NCI-H2081 (cell line): ENCODE data around the gene PLEKHJ1.
A peak's percentile ranks its signal among the peaks of the same experiment; 100 is the strongest.

Experiments
- DNase-seq, 2 experiments: peaks; one replicate each; lab custom pipeline; 2025; lab: John Stamatoyannopoulos, UW

The PLEKHJ1 gene

DNA sequence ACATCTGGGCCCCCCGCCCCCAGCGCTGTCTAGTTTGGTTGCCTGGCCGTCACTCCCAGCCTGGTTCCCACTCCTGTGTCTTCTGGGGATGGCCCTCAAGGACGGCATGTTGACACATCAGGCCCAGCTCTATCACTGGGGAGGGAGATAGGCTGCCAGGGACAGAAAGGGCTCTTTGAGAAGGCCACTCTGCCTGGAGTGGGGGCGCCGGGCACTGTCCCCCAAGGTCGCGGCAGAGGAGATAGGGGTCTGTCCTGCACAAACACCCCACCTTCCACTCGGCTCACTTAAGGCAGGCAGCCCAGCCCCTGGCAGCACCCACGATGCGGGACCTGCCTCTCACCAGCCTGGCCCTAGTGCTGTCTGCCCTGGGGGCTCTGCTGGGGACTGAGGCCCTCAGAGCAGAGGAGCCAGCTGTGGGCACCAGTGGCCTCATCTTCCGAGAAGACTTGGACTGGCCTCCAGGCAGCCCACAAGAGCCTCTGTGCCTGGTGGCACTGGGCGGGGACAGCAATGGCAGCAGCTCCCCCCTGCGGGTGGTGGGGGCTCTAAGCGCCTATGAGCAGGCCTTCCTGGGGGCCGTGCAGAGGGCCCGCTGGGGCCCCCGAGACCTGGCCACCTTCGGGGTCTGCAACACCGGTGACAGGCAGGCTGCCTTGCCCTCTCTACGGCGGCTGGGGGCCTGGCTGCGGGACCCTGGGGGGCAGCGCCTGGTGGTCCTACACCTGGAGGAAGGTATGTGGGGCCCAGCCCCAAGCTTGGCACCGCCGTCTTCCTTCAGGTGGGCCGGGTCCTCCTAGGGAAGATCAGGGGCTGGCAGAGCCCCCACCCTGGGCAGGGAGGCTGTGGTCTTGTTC, 13.1 kb upstream of the PLEKHJ1 start, which contains the start of gene AMH:
AMH (plus strand) TSS at position 314 of the 857 bp plus-strand sequence; CDS start at position 324, 10 bp downstream.
- DNase-seq: no peak

DNA sequence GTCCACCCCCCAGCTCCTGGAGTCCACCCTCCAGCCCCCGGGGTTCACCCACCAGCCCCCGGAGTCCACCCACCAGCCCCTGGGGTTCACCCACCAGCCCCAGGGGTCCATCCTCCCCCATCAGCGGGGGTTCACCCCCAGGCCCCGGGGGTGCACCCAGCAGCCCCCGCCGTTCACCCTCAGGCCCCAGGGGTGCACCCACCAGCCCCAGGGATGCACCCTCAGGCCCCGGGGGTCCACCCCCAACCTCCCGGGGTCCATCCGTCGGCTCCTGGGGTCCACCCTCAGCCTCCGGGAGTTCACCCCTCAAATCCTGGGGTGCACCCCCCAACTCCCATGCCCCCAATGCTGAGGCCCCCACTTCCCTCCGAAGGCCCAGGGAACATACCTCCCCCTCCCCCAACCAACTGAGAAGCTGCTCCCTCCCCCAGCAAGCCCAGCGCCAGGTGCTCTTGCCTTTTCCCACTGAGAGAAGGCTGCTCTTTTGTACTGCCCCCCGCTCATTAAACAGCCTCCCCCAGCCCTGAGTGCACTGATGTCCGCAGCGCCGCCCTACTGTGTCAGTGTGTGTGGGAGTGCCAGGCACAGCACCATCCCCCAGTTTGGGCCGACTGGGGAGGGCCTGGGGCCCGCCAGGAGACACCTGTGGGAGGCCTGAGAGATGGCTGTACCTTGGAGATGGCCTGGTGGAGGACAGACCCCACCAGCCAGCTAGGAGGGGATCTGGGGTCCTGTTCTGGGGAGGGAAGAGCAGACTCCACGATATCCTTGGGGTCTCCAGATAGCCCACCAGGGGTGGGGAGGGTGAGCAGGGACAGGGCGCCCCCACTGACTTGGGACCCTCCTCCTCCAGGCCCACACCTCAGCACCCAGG, 12.2 kb upstream of the PLEKHJ1 start:
- DNase-seq: peak in 1 of 2 experiments; percentile 23

- no peak for DNase-seq
Measured at GRCh38 chr19:2247433-2248101, 11.4 kb upstream of the PLEKHJ1 start.

DNA sequence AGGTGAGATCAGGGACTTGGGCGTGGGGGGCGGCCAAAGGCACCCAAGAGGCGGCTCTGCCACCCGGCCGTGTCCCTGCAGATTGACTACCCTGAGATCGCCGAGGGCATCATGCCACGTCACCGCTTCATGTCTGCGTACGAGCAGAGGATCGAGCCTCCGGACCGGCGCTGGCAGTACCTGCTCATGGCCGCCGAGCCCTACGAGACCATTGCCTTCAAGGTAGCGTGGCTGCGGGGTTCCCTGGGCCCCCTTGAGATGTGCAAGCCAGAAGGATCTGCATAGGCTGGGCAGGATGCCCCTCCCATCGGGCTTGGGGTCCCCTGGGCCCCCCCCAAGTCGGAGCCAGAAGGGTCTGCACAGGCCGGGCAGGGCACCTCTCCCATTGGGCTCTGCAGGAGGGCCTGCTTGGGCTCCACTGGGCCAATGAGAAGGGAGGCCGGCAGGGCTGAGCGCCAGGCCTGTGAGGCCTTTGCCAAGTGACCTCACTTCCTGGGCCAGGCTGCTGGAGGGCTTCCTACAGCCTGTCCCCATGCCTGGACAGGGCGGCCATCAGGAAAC, 10.8 kb upstream of the PLEKHJ1 start:
- no peak for DNase-seq

DNA sequence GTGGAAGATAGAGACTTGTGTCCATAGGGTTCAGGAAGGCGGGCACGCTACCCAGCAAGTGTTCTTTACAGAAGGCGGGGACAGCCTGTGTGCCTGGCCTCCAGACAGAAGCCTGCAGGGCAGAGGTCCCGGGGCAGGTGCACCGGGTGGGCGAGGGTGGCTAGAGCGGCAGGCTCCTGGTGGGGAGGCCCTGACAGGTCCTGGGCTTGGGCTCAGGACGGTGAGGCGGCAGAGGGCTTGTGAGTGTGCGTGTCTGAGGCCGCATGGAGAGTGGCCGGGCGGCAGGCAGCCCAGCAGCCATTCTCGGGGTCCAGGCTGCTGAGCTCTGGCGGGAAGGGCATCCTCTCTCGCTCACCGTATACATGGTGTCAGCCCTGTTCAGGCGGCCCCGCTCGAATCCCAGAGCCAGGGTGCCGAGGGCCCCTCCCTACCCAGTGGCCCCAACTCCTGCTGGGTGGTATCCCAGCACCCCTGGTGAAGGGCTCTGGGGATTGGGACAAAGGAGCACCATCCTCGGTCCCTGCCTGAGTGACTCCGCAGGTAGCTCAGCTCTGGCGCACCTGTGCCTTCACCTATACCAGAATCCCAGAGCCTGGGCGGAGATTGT, 10.0 kb upstream of the PLEKHJ1 start:
- DNase-seq: no peak

DNA sequence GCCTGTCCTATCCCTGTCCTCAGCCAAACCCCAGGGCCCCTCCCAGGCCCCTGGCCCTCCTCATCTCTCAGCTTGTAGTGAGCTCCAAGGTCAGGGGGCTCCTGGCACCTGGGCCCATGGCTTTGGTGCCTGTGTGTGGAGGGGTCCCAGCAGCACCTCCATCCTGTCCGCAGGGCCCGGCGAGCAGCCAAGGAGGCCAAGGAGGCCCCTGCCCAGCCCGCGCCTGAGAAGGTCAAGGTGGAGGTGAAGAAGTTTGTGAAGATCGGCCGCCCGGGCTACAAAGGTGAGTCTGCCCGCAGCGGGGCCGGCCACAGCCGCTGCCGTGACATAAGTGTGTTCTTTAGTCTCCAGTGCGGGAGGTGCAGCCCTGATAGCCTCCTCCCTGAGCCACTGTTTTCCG, 9.1 kb upstream of the PLEKHJ1 start:
- DNase-seq: no peak

- no peak for DNase-seq
Measured at GRCh38 chr19:2244486-2244885, 8.4 kb upstream of the PLEKHJ1 start.

GRCh38 chr19:2244125-2244411, 7.9 kb upstream of the PLEKHJ1 start:
- DNase-seq: no peak

GRCh38 chr19:2243274-2244124, 7.4 kb upstream of the PLEKHJ1 start:
- DNase-seq: no peak

GRCh38 chr19:2242816-2243215, 6.7 kb upstream of the PLEKHJ1 start:
- no peak for DNase-seq

DNA sequence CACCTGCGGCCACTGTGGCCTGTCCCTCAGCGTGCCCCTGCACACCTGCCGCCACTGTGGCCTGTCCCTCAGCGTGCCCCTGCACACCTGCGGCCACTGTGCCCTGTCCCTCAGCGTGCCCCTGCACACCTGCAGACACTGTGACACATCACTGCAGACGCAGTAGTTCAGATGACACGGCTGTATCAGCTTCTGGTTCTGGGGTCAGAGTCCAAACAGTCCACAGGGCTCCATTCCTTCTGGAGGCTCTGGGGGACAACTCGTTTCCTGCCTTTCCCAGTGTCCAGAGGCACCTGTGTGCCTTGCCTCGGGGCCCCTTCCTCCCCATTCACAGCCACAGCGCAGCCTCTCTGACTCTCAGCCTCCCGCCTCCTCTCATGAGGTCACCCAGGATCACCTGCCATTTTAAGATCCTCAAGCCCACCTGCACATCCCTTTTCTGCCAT, 6.0 kb upstream of the PLEKHJ1 start:
- DNase-seq: no peak

DNA sequence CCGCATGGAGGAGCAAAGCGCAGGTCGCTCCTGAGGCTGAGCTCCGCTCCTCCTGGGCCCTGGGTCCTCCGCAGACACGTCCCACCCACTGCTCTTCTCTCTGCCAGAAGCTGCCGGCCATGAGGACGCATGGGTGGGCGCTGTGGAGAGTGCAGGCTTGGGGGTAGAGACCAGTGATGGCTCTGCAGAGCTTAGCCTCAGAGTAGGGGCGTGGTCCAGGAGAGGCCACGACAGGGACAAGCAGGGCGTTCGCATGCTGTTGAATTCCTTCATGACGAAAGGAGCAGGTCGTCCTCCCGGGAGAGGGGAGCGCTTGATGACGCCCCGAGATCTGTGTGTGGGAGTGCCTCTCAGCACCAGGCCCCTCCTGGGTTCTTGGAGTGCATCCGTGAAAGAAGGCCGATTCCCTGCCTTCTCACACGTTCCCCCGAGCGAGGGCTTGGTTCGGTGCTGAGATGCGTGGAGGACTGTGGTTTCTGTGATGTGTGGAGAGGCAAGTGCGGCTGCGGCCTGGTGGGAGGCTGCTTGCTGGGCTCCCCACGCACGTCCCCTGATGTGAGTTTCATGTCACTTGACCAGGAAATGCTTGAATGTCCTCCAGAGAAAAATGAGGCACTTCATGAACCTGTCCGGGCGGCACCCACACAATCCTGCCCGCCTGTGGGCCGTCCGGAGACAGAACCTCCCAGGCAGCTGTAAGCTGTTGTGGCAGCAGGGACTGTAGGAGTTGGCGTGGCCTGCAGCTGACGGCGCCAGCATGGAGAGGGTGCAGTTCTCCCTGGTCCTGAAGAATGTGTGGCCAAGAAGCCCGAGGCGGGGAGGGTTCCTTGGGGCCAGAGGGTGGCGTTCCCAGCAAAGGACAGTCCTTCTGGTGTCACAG, 5.0 kb upstream of the PLEKHJ1 start:
- no peak for DNase-seq

DNA sequence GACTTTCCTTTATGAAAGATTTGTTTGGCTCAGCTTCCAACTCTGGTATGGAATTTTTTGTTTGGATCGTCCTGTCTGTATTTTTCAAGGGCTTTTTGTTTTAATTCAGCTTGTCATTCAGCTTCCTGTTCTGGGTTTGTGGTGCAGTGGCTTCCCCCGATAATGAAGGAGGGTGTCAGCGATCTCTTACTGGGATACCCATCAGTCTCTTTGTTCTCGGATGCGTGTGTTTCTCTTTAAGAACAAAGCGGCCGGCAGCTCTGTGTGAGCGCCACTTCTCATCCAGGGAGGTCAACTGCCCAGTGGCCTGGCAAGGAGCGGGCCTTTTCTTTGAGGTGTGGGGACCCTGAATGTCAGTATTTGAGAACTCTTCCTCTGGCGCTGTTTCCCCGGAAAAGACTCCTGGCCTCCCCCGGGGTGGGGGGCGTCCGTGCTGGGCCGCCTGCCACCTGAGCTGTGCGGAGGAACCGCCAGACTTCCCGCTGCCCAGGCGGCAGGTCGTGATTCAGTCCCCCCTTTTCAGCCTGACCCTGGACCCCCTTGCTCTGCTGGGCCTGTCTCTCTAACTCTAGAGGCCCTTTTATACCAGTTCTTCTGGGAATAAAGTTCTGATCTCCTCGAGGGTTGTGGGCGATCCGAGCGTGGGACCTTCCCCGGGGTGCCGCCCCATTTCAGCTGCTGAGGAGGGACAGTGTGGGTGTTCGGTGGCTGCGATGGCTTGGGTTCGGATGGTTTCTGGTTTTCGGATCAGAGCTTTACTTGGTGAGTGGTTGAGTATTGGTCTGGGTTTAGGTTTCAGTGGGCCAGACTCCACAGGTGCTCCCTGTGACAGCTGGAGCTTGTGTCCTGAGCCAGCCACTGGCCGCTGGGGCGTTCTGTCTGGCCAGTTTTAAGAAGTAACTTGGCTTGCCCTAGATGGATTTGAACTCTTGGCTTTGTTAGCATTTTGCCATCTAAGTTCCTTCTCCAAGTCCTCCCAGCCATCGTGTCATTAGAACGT, 3.9 kb upstream of the PLEKHJ1 start:
- no peak for DNase-seq

GRCh38 chr19:2239173-2239572, 3.0 kb upstream of the PLEKHJ1 start:
- DNase-seq: no peak

DNA sequence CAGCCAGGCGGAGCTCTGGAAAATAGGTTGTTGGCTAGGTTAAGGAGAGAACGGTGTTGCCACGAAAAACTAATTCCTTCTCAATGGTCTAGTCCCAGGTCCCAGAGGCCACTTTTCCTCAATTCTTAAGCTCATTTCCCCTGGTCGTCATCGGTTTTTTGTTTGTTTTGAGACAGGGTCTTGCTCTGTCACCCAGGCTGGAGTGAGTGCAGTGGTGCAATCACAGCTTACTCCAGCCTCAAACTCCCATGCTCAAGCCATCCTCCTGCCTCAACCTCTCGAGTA, 1.7 kb upstream of the PLEKHJ1 start:
- DNase-seq: no peak

DNA sequence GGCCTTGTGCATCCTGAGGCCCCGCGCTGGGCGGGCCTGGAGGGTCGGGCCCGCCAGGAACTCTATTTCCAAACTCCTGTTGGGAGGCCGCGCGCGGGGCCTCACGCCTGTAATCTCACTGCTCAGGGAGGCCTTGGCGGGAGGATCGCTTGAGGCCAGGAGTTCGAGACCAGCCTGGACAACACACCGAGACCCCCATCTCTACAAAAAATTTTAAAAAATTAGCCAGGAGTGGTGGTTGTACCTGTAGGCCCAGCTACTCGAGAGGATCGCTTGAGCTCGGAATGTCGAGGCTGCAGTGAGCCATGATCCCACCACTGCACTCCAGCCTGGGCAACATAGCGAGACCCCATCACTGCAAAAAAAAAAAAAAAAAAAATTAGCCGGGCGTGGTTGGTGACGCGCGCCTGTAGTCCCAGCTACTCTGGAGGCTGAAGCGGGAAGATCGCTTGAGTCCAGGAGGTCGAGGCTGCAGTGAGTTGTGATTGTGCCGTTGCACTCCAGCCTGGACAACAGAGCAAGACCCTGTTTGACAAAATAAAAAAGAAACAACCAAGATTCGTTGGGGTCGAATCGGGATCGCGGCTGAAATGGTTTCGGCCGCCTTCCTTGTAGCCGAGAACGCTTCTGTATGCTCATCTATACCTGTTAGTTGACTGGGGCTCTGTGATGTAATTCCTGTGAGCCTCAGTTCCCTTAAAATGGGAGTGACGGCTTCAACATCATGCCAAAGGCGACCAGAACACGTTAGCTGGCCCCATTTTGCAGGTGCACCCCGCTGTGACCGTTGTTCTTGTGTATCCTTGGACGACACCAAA, 1.1 kb upstream of the PLEKHJ1 start:
- DNase-seq: peak in 1 of 2 experiments; percentile 72

GRCh38 chr19:2236064-2236313, 140 bp downstream of the PLEKHJ1 start:
- DNase-seq: no peak

DNA sequence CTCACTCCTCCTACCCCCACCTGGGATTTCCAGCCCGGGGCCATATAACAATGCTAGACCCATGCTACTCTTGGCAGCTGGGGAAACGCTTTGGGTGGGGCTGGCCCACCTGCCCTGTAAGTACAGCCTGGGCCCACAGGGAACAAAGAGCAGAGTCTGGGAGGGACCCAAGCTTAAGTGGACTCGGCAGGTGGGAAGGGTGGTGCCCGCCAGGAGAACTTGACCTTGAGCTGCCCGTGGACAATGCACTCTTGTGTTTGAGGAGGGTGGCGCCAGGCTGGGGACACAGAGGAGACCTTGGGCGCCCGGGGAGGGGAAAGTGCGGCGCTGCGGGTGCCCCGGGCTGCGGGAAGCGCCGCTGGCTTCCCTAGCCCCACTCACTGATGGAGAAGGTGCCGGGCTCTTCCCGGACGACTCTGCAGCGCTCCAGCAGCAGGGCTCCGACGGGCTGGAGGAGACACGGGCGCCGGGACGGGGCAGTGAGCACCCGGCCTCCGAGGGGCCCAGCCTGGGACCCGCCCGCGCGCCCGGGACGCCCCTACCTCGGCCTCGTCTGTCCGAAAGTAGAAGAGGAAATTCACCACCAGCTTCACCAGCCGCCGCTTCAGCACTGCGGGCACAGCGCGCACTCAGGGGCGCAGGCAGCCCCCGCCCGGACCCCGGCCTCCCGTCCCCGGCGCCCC, 607 bp downstream of the PLEKHJ1 start:
- DNase-seq: peak; percentile 80 to 85
